Measurements from ENCODE around the gene C9orf43. TPM values are rescaled to one million over a fixed set of nuclear protein-coding genes. Genes with fewer than 3 reads are reported as not detected.

C9orf43 gene
- total RNA-seq, 2 experiments from 2014 or later: 1.8 to 2.9 TPM

- no peaks in the 10 kb centered on the region for H3K9me2 ChIP-seq (ENCODE audit: insufficient read depth, low read length)
- H3K4me3 ChIP-seq (ENCODE audit: low read depth, low read length, poor library complexity, severe bottlenecking): no peak overlapping the region
- POLR2A ChIA-PET: interaction anchor here (0.7 kb wide), 1 partner anchor 15 kb away, joined by 5 read pairs; no protein-coding TSS in a partner anchor
- no peak overlapping the region for H2AFZ ChIP-seq (ENCODE audit: low read length)
- CTCF ChIA-PET (ENCODE audit: unreplicated experiment): interaction anchor here (0.6 kb wide), 1 partner anchor 18 kb away, joined by 3 read pairs; no protein-coding TSS in a partner anchor
- no peaks in the 10 kb centered on the region for H3K79me2 ChIP-seq (ENCODE audit: insufficient read depth, low read depth, low read length)
- no peak for TF ChIP-seq EZH2phosphoT487 (IDR thresholded peaks at IDR 0.05; ENCODE audit: borderline replicate concordance, low read depth, low read length)
- no peak for TF ChIP-seq CTCF (conservative IDR thresholded peaks at IDR 0.05; ENCODE audit: low read length)
- peaks cover 4% of the 10 kb centered on the region for H3K4me1 ChIP-seq (ENCODE audit: insufficient read depth, low read length, poor library complexity, severe bottlenecking)
- H3K36me3 ChIP-seq (ENCODE audit: insufficient read depth, low read length): peaks cover 24% of the 10 kb centered on the region; the same call in 1 of the 2 replicates
- no peak overlapping the region for H3K4me2 ChIP-seq (ENCODE audit: low read length)
- BruUV-seq (replicated peaks): no TSS peak
- no peaks in the 10 kb centered on the region for H3K9me3 ChIP-seq (ENCODE audit: low read length)
- DNase-seq (ENCODE audit: low spot score): no peak
- no peaks in the 10 kb centered on the region for H4K20me1 ChIP-seq (ENCODE audit: insufficient read depth, low read length)
- H3K27ac ChIP-seq (ENCODE audit: low read depth, low read length, poor library complexity, severe bottlenecking): no peak overlapping the region
- intact Hi-C loops (cut with micrococcal nuclease; ENCODE audit: unreplicated experiment): no loop called here
Measured at GRCh38 chr9:113370806-113371325, 39.7 kb upstream of the C9orf43 start.

DNA sequence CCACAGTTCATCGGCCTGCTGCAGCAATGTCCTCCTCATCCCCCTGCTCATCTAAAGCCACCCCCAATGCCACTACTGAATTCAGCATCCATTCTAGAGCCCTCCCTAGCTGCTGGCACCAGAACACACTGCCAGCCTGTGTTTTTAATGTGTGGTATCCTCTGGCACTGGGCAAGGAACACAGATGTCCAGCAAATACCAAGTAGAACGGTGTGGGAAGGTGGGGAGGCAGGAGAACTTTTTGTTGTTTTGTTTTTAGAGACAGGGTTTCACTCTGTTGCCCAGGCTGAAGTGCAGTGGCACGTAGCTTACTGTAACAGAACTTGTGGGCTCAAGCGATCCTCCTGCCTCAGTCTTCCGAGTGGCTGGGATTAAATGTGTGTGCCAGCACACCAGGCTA is 38.5 kb upstream of the C9orf43 start:
- no peak overlapping the region for H3K4me2 ChIP-seq (ENCODE audit: low read length)
- ChIA-PET POLR2A (interaction anchor here (1.4 kb wide), 1 partner anchor 27 kb away, joined by 3 read pairs; no protein-coding TSS in a partner anchor), CTCF (ENCODE audit: unreplicated experiment) (no interaction called here)
- H3K79me2 ChIP-seq (ENCODE audit: insufficient read depth, low read depth, low read length): no peaks in the 10 kb centered on the region
- BruUV-seq (replicated peaks): no TSS peak
- H3K4me1 ChIP-seq (ENCODE audit: insufficient read depth, low read length, poor library complexity, severe bottlenecking): peaks cover 9% of the 10 kb centered on the region
- no peaks in the 10 kb centered on the region for H3K9me3 ChIP-seq (ENCODE audit: low read length)
- intact Hi-C loops (cut with micrococcal nuclease; ENCODE audit: unreplicated experiment): no loop called here
- DNase-seq (ENCODE audit: low spot score): no peak
- peaks cover 24% of the 10 kb centered on the region; the same call in 1 of the 2 replicates for H3K36me3 ChIP-seq (ENCODE audit: insufficient read depth, low read length)
- no peak overlapping the region for H3K27ac ChIP-seq (ENCODE audit: low read depth, low read length, poor library complexity, severe bottlenecking)
- no peak overlapping the region for H2AFZ ChIP-seq (ENCODE audit: low read length)
- no peaks in the 10 kb centered on the region for H3K9me2 ChIP-seq (ENCODE audit: insufficient read depth, low read length)
- H3K4me3 ChIP-seq (ENCODE audit: low read depth, low read length, poor library complexity, severe bottlenecking): no peak overlapping the region
- no peak for TF ChIP-seq EZH2phosphoT487 (IDR thresholded peaks at IDR 0.05; ENCODE audit: borderline replicate concordance, low read depth, low read length)
- TF ChIP-seq CTCF (conservative IDR thresholded peaks at IDR 0.05; ENCODE audit: low read length): no peak
- no peaks in the 10 kb centered on the region for H4K20me1 ChIP-seq (ENCODE audit: insufficient read depth, low read length)

DNA sequence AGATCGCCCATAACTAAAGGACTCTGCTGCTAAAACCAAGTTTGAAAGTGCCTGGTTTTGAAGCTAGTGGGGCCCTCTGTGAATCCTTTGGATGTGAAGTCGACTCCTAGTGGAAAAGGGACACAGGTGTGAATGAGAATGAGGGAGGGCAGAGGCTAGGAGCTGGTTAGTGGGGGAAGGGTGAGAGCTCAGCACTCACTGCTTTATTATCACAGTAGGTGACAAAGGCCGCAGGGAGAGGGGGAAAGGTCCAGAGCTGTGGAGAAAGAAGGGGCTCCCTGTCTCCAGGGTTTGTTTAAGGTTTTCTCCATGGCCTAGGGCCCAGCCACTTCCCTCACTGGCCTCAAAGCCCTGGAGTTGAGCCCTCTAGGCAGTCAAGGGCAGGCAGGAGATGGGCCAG is 37.3 kb upstream of the C9orf43 start:
- BruUV-seq (replicated peaks): no TSS peak
- Histone ChIP-seq H2AFZ (ENCODE audit: low read length) (no peak overlapping the region), H3K4me2 (ENCODE audit: low read length) (no peak overlapping the region), H4K20me1 (ENCODE audit: insufficient read depth, low read length) (no peaks in the 10 kb centered on the region), H3K79me2 (ENCODE audit: insufficient read depth, low read depth, low read length) (no peaks in the 10 kb centered on the region), H3K4me3 (ENCODE audit: low read depth, low read length, poor library complexity, severe bottlenecking) (no peak overlapping the region), H3K4me1 (ENCODE audit: insufficient read depth, low read length, poor library complexity, severe bottlenecking) (peaks cover 14% of the 10 kb centered on the region), H3K9me3 (ENCODE audit: low read length) (no peaks in the 10 kb centered on the region), H3K27ac (ENCODE audit: low read depth, low read length, poor library complexity, severe bottlenecking) (no peak overlapping the region), H3K36me3 (ENCODE audit: insufficient read depth, low read length) (peaks cover 24% of the 10 kb centered on the region; the same call in 1 of the 2 replicates), H3K9me2 (ENCODE audit: insufficient read depth, low read length) (no peaks in the 10 kb centered on the region)
- intact Hi-C loops (cut with micrococcal nuclease; ENCODE audit: unreplicated experiment): no loop called here
- ChIA-PET POLR2A (interaction anchor here (1.1 to 1.4 kb wide), 2 partner anchors 9 to 28 kb away, joined by 3 to 4 read pairs; no protein-coding TSS in a partner anchor), CTCF (ENCODE audit: unreplicated experiment) (no interaction called here)
- no peak for DNase-seq (ENCODE audit: low spot score)
- no peak for TF ChIP-seq EZH2phosphoT487 (IDR thresholded peaks at IDR 0.05; ENCODE audit: borderline replicate concordance, low read depth, low read length)
- TF ChIP-seq CTCF (conservative IDR thresholded peaks at IDR 0.05; ENCODE audit: low read length): no peak

Data from OCI-LY7 (cell line).